ENCODE data around the gene MRPL34. TPM values are rescaled to one million over a fixed set of nuclear protein-coding genes. Genes with fewer than 3 reads are reported as not detected.

Gene MRPL34
- total and polyA plus RNA-seq, 9 of the 15 experiments (the other 6 are each of a cell fraction or from before 2014, with no cell fraction given): 11.5 to 256 (median 72.5) TPM

GRCh38 chr19:17338433-17339078 lies 32.9 kb downstream of the MRPL34 start (continued):
- no peak for TF ChIP-seq ZNF561 (CRISPR knock-in tag; conservative IDR thresholded peaks at IDR 0.05)
- TF ChIP-seq ZBTB7A (IDR thresholded peaks at IDR 0.05; ENCODE audit: borderline replicate concordance, control insufficient read depth, low read depth, low read length): peak; percentile 47
- TF ChIP-seq ZNF274 (IDR thresholded peaks at IDR 0.05; ENCODE audit: borderline replicate concordance, low read depth, low read length): no peak
- no peak for TF ChIP-seq CBX3 (IDR thresholded peaks at IDR 0.05; ENCODE audit: borderline replicate concordance in 1 of 2, low read length in 2 of 2)
- TF ChIP-seq SMARCA4 (IDR thresholded peaks at IDR 0.05): no peak
- TF ChIP-seq TCFL5 (CRISPR knock-in tag; conservative IDR thresholded peaks at IDR 0.05): no peak
- no peak for TF ChIP-seq ARID3A (IDR thresholded peaks at IDR 0.05; ENCODE audit: borderline replicate concordance, low read depth, low read length)
- TF ChIP-seq ADNP (tag; IDR thresholded peaks at IDR 0.05): no peak
- no peak for TF ChIP-seq MAZ (CRISPR knock-in tag; conservative IDR thresholded peaks at IDR 0.05 in 1 of 2, IDR thresholded peaks at IDR 0.05 in 1 of 2)
- no peak for TF ChIP-seq BRCA1 (IDR thresholded peaks at IDR 0.05)
- TF ChIP-seq BRCA1 (CRISPR knock-in tag; IDR thresholded peaks at IDR 0.05): no peak
- TF ChIP-seq ZNF77 (CRISPR knock-in tag; IDR thresholded peaks at IDR 0.05): no peak
- no peak for TF ChIP-seq PML (IDR thresholded peaks at IDR 0.05; ENCODE audit: low read length)
- TF ChIP-seq XRCC5 (IDR thresholded peaks at IDR 0.05; ENCODE audit: low read depth, low read length): peak; percentile 48; the same call in 1 of the 2 replicates
- TF ChIP-seq ZFP1 (CRISPR knock-in tag; IDR thresholded peaks at IDR 0.05): no peak
- TF ChIP-seq U2AF1 (optimal IDR thresholded peaks at IDR 0.05; ENCODE audit: low read depth, low read length): no peak
- TF ChIP-seq THRB (CRISPR knock-in tag; conservative IDR thresholded peaks at IDR 0.05): no peak

Data from K562 (cell line).